ENCODE data around the gene CHD9.

DNA sequence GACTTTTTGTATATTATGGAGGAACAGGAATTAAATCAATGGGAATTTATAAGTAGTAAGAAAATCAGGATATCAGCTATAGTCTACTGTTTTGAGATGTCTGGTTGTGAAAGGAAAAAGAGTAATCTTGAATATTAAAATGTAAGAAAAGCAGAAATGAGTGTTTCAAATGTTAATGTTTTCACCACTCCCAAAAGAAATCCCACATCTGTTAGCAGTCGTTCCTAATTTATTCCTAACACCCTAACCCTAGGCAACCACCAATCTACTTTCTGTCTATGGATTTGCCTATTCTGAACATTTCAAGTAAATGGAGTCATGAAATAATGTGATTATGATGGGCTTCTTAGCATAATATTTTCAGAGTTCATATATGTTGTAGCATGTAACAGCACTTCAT is 133.0 kb downstream of the CHD9 start:
- no peak for TF ChIP-seq EZH2phosphoT487 (conservative IDR thresholded peaks at IDR 0.05; ENCODE audit: low read length)
- TF ChIP-seq, protein P1, sequence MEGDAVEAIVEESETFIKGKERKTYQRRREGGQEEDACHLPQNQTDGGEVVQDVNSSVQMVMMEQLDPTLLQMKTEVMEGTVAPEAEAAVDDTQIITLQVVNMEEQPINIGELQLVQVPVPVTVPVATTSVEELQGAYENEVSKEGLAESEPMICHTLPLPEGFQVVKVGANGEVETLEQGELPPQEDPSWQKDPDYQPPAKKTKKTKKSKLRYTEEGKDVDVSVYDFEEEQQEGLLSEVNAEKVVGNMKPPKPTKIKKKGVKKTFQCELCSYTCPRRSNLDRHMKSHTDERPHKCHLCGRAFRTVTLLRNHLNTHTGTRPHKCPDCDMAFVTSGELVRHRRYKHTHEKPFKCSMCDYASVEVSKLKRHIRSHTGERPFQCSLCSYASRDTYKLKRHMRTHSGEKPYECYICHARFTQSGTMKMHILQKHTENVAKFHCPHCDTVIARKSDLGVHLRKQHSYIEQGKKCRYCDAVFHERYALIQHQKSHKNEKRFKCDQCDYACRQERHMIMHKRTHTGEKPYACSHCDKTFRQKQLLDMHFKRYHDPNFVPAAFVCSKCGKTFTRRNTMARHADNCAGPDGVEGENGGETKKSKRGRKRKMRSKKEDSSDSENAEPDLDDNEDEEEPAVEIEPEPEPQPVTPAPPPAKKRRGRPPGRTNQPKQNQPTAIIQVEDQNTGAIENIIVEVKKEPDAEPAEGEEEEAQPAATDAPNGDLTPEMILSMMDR (IDR thresholded peaks at IDR 0.05; ENCODE audit: insufficient read depth, low read length, poor library complexity, severe bottlenecking) = no peak
